ENCODE measurements around the gene SELENOH.

DNA sequence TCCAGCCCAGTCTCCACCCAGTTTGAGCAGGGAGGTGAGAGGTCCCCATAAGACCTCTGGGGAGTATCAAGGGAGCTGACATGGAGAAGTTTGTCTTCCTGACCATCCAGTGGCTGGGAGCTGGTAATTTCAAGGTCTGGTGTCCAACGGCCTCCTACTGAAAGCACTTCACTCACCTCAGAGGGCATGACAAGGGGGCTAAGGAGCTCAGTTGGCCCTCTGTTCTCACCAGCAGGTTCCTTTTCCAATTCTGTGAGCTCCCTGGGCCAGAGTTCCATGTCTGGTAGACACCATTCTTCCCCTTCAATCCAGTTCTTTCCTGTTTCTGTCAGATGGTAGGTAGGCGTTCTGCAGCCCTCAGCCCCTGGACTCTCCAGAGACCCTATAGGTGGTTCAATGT is 3.1 kb downstream of the SELENOH start:
- TF ChIP-seq ZSCAN29 (IDR thresholded peaks at IDR 0.05) = no peak
- TF ChIP-seq ZNF274 (IDR thresholded peaks at IDR 0.05; ENCODE audit: borderline replicate concordance, low read depth, low read length) = no peak

Measured in K562 (cell line).